NCI-H2227 (cell line): ENCODE data around the gene MACROD1.
A peak's percentile ranks its signal among the peaks of the same experiment; 100 is the strongest.
"Not testable (repeated sequence)": the region's sequence is repeated elsewhere in the genome, so short reads cannot be mapped to it uniquely, and the experiment has no call there.

ENCODE experiments used
- DNase-seq: peaks from one replicate; lab custom pipeline; 2025; ENCODE audit not compliant: unreplicated experiment; lab: John Stamatoyannopoulos, UW

The MACROD1 gene

DNA sequence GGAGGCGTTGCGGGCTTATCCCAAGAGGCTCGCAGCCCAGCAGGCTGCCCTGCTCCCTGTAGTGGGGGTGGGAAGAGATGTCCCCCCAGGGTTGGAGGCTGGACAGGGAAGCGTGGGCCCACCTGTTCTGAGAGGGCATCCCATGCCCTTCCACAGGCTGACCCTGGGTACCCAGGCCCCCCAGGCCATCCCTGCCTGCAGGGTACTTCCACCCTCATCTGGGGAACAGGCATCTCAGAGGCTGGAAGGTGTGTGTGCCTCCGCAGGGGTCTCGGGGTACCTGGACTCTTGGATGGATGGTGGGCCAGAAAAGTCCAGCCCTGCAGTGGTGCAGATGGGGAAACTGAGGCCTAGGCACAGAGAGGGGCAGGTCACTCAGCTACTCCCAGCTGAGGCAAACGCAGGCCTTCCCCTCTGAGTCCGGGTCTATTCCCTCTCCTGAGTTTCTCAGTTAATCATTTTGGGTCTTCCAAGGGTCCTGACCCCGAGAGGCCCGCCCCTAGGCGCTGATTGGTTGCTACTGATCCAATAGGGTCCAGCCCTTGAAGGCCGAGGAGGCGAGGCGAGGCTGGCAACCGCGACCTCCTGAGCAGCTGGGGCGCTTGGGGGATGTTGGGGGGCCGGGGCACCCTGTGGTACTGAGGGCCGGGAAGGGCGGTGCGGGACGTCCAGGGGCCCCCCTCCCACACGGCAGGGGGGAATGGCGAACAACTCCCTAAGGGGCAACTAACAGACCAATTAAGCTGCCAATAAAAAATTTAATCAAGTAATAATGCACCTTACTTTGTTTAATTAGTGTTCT lies 106.4 kb downstream of the MACROD1 start:
- no peak for DNase-seq

DNA sequence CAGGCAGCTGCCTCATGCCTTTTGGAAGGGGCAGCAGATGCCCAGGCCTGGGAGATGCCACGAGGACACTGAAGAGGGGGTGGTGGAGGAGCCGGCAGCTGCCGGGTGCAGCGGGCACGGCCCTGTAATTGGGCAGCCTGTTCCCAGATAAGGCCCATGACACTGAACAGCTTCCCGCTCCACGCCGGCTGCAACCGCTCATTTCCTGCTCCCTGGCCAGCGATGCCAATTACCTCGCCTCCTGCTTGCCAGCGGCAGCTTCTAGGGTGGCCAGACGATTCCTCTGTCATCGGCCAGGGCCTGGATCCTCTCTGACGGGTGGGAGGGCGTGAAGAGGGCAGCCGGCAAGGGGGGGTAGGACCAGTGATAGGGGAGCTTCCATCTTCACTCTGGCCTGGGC lies 107.4 kb downstream of the MACROD1 start:
- peak; percentile 65 for DNase-seq

DNA sequence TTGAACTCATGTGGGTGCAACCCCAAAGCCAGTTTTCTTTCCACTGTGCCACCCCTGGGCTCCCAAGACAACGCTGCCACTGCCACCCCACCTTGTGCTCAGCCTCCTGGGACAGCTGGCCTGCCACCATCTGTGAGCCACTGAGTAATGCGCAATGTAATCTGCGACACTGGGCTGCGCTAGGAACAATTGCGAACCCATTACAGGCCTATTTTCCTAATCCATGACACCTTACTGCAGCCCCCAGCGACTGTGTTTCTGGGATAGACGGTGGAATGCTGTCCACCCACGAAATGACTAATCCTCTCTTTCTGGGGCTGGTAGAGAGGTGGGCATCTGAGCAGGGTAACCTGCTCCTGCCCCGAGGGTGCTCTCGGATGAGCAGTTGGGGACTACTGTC lies 108.0 kb downstream of the MACROD1 start:
- DNase-seq: no peak

DNA sequence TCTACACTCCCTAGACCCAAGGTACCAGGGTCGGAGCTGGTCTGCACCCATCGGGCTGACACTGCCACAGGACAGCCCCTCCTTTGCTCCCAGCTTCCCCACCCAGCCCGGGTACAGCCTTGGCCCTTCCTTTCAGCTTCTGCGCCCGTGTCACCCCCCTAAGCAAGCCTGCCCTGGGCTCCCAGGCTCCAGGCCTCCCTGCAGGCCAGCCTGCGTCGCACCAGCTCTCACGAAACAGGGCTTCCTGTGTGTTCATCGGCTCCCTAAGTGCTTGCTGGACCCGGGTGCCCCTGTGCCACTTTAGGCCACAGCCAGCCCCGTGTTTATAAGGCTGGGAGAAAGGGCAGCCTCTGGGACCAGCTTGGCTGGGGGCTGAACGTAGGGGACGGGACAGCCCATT lies 109.1 kb downstream of the MACROD1 start:
- no peak for DNase-seq

DNA sequence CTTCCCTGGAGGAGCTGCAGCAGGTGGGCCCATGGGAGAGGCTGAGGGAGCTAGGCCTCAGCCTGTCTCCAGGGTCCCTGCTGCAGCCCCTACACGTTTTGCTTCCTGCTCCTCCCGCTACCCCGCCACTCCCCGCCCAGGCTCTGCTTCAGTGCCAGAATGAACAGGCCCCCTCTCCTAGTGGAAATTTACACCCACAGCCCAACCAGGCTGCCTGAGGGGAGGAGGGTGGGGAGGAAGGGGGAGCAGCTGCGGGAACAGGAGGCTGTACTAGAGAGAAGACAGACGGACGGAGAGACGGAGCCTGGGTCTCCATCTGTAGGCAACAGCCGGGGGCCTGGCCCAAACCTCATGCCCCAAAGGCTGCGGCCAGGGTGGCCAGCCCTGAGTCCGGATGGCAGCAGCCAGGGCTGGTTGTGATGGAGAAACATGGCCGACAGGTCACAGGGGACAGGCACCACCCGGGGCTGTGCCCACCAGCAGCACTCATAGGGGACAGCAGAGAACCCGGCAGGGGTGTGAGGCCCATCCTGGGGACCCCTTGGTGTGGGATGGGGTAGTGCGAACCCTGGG lies 109.6 kb downstream of the MACROD1 start:
- peak; percentile 43 for DNase-seq

DNA sequence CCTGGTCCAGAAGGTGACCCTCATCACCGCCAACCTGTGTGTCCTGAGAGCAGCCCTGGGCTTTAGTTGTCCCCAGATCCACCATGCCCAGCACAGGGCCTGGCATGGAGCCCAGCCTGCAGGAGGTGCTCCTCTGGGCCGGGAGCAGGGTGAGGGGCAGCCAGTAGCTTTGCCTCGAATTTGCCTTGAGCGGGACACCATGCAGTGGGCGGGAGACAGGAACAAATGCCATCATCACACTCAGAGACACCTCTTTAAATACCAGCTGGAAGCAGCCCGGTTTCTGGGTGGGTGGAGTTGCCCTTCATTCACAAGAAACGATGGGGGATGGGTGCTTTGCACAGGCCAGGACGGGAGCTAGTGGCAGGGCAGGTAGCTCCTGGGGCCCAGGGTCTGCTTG lies 110.8 kb downstream of the MACROD1 start:
- DNase-seq: peak; percentile 50

DNA sequence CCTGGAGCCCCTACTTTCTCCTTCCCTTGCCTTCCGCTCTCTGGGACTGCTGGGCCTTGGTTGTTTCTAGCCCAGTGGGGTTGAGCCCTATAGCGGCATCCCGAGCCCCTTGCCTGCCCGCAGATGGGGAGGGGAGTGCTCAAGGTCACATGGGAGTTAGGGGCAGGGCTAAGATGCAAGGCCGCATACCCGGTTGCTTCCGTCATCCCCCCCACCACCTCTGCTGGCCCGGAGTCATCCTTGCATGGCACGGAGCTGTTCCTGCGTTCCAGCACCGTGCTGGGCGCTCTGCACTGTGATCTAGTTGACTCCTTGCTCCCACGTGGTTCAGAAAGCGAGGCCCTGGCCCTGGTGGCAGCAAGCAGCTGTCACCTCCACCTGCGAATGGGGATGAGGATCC lies 112.2 kb downstream of the MACROD1 start:
- DNase-seq: no peak

DNA sequence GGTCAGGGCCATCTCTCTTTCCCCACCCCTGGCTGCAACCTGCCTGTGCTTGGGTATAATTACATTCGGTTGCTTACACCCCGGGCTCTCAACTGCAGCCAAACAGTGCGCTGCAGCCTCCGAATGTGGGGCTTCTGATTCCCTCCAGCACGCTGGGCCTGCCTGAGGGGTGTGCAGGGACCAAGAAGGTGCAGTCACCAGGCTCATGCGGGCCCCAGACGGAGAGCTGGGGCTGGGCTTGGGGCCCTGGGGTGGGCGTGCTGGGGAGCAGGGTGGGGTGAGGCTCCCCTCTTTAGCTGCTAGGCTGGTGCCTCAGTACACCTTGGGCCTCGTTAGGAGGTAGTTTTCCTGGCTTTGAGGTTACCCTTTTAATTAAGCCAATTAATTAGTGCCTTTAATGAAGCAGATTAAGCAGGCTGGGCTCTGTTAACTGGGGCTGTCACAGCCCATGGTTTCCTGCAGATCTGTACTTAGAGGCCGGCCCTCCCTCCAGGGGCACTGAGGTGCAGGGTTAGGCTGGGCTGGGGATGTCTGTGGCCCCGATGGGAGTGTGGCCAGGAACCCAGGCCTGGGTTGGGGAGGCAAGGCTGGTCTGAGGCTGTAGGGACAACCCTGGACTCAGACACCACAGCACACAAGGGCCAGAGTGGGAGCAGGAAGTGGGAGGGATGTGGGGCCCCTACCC lies 112.8 kb downstream of the MACROD1 start:
- DNase-seq: no peak

DNA sequence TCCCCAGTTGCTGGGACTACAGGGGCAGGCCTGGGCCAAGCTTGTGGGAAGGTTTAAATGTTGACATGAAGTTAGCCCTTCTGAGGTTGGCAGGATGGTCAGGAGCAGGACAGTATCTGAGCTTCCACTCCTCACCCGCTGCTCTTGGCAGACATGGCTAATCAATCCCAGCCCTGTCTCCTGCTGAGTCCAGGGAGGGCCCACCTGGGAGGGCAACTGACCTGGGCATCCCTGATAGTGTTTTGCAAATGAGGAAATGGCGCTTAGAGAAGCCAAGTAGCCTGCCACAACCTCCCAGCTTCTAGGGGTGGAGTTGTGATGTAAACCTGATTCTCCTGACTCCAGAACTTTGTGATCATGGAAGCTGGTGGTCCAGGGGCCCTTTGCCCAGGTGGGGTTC lies 113.5 kb downstream of the MACROD1 start:
- no peak for DNase-seq

DNA sequence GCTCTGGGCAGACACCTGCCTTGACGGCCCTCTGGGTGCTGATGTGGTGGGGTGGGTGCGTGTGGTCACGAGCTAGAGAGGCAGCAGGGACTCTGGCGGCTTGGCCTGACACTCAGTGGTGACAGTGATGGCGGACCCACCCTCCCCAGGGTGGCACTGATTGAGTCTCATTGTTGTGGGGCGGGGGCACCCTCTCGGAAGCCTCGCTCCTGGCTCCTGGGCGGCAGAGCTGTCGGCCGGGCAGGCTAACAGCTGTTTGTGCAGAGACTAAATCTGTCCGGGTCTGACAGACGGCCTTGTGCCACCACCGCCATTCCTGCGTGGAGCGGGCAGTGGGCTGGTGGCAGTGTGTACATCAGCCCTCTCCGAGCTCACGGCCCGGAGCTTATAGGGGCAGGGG lies 114.6 kb downstream of the MACROD1 start:
- DNase-seq: no peak

DNA sequence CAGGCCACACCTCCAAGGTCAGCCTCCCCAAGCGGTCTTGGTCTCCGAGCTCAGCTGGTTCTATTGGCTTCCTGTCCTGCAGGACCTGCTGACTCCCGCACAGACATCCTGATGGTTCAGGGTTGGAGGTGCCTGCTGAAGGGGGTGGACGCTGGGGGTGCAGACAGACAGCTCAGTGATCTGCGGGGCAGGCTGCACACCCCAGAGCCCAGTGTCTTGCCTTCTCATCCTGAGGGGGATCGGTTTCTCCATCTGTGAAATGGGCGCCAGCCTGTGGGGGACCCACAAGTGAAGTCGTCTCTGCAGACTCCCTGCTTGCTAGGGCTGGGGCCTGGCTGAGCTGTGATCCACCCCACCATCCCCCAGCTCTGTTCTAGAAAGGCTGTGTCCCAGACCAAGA lies 116.4 kb downstream of the MACROD1 start:
- no peak for DNase-seq

DNA sequence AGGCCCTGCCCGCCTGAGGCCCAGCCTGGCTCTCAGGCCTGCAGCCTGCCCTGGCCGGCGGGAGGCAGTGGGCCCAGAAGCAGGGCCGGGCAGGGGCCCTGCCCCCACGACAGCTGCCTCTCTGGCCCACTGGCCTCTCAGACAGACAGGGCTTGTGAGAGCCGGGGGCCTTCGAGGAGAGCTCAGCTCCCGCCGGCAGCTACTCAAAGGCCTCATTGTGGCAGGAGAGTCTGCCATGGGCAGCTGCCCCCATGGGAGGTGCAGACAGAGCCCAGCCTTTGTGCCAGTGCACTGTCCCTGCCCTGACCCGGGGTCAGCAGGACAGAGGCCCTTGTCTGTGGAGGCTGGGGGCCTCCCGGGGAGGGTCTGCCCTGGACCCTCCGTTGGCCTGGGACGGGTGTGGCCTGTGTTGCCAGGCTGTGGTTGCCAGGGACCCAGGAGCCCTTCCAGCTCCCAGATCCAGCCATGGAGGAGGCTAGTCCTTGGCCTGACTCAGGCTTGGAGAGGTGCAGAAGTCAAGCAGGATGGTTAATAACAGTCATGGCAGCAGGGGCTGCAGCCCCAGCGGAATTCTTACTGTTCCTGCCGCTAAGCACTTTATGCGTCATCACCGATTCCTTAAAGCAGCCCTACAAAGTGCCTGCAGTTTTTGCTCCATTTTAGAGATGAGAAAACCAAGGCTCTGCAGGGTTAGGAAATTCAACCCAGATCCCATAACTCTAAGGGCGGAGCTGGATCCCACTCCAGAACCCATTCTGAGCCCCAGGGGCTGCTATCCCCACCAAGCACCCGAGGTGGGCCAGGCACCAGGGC lies 117.7 kb downstream of the MACROD1 start:
- DNase-seq: no peak

DNA sequence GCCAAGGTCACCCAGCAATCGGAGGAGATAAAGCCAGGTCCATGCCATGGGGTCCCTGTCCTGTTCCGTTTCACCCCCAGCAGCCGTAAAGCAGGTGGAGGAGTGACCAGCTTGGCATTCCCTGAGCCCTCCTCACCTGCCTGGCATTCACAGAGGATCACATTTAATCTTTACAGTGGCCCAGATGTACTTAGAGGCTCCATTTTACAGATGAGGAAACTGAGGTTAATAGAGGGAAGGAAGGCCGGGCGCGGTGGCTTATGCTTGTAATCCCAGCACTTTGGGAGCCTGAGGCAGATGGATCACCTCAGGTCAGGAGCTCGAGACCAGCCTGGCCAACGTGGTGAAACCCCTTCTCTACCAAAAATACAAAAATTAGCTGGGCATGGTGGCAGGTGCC lies 118.5 kb downstream of the MACROD1 start:
- DNase-seq: not testable (repeated sequence)

DNA sequence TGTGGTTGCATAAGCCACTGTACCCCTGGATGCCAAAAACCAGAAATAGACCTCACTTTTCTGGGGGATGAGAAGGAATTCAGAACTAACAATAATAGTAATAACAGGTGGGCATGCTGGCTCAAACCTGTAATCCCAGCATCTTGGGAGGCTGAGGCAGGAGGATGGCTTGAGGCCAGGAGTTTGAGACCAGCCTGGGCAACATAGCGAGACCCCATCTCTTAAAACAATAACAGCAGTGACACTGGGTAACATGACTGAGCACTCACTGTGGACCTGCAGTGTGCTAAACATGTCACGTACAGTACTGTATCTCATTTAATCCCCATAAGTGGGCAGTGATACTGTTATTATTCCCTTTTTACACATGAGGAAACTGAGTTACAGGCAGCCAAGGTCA lies 120.2 kb downstream of the MACROD1 start:
- DNase-seq: no peak

DNA sequence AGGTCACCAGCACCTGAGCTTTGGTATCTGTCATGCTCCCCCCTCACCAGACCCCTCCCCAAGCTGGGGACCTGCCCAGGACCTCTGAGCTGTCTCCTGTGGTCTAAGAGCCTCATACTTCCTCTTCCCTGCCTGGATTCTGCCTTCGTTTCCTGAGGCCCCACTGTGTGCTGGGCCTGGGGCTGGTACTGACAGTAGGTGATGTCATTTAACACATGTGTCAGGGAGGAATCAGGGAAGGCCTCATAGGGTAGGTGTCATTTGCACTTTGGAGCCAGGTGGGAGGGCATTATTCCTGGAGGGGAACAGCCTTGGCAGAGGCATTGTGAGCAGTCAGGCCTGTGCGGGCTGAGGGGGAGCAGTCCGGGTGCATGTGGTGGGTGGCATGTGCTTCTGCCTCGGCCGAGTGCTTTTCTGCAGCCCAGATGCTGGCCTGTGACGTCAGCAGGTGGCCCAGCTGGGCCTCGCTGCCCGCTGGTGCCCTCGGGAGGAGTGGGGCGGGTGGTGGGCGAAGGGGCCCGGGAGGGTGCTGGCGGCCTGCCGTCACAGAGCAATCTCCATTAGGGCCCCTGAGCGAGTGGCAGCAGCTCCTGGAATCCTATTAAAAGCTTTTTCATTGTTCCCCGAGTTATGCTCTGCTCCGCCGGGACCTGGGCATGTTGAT lies 121.1 kb downstream of the MACROD1 start:
- peak; percentile 84 for DNase-seq

DNA sequence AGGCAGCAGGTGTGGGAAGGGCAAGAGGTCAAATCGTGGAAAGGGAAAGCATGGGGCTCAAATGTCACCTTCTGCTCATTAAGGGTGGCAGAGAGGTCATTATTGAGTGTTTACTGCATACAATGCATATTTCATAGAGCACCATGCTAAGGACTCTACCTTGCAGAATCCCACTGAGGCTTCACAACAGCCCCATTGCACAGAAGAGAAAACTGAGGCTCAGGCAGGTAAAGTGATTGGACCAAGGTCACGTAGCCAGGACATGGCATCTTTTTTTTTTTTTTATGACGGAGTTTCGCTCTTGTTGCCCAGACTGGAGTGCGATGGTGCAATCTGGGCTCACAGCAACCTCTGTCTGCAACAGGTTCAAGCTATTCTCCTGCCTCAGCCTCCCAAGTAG lies 122.4 kb downstream of the MACROD1 start:
- DNase-seq: no peak

DNA sequence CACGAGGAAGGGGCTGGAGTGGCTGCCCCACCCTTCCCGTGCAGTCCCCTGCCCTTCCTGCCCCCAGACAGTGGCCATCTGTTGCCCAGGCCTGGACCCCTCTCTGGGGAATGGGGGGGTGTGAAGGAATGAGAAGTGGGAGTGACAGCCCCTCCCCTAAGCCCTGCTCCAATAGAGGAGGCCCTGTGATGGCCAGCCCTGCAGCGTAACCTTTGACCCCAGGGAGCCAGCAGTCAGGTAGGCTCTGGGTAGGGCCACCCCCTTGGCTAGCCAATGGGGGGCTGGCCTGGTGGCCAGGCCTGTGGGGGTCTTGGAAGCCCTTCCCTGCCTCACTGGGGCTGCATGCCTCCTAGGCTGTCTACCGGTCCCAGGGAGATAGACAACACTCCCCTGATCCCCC lies 123.6 kb downstream of the MACROD1 start:
- no peak for DNase-seq

DNA sequence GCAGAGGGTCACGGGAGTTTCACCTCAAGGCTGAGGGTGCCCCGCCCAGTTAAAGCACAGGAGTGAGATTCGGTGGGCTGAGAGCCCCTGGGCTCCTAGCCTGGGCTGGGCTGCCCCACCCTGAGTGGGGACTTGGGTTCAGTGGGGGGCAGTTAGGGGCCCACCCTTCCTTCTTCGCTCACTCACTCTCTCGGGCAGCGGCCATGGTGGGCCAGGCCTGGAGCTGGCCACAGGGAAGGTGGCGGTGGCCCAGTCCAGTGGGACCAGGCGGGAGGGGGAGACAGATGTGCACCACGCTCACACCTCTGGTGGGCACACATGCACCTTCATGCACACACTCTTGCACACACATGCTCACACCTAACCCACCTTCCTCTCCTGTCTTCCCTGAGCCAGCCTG lies 124.1 kb downstream of the MACROD1 start:
- no peak for DNase-seq

DNA sequence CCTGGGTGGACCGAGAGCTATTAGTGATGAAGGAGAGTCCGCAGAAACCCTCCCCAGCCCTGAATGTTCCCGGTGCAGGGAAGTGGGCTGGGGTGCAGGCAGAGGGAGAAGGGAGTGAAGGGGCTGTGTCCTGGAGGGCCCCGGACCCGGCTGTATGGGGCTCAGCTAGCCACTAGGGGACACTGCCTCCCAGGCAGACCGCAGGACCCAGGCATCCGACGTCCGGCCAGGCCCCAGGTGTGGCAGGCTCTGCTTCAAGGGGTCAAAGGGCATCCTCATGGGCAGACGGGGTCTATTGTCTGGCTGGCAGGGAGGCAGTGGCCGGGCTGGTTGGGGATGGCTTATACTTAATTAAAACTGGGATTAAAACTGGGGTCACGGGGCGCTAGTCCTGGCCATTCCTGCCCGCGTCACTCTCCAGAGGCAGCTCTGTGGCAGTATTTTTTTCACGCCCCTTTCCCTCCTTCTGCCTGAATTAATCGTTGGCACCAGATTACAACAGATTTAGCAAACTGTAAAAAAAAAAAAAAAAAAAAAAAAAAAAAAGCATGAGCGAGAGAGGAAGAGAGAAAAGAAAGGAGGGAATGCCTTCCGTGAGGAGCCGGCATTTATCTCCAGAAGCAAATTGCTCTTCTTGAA lies 125.1 kb downstream of the MACROD1 start:
- peak; percentile 62 for DNase-seq

DNA sequence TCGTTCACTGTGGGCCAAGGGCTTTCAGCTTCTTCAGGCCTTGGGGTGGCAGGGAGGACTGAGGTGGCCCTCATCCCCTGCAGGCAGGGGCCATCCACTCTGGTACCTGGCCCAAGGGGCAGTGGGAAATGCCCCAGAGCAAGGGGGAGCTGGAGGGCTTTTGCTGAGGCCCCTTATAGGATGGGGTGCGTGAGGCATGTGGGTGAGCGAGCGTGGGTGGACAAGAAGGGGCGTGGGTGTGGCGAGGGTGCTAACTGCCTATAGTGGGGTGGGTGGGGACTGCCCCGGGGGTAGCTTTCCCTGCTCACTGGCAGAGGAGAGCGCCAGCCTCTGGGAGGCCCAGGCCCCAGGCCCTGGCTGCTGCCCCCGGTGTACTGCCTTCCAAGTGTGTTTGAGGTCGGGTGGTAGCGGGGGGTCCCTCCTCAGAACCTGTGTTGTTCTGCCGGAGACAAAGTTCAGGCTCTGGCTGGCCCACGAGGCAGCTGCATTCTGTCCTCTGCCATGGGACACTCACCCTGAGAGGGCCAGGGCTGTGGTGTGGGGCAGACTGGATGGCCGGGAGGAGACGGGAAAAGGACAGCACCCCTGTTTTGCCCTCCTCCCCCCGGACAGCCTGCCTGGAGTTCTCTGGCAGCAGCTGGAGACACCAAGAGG lies 126.8 kb downstream of the MACROD1 start:
- DNase-seq: no peak
